Skin of body (tissue), 2 donors: ENCODE measurements around the gene CCNC. TPM values are rescaled to one million over a fixed set of nuclear protein-coding genes. Genes with fewer than 3 reads are reported as not detected.
A peak's percentile ranks its signal among the peaks of the same experiment; 100 is the strongest.
"Not testable (repeated sequence)": the region's sequence is repeated elsewhere in the genome, so short reads cannot be mapped to it uniquely, and the experiment has no call there.

Source experiments
- DNase-seq: peaks from one replicate; lab custom pipeline; 2025; lab: John Stamatoyannopoulos, UW
- total RNA-seq: library from RNA; depleted of rRNA; stranded (reverse); fragments of >200 nt; gene quantifications from one replicate; pipeline ENCODE4 v1.2.3, GENCODE V29; 2014

Gene CCNC
- total RNA-seq, 1 donor from 2014 or later = 67.6 TPM

GRCh38 chr6:99603421-99604165 is 35.1 kb upstream of the CCNC start:
- no peak for DNase-seq

- no peak for DNase-seq
These were observed 34.3 kb upstream of the CCNC start for GRCh38 chr6:99602520-99603420.

- not testable (repeated sequence) for DNase-seq
These were observed 26.2 kb upstream of the CCNC start for GRCh38 chr6:99594696-99595095.

- DNase-seq = no peak
These were observed 24.4 kb upstream of the CCNC start for GRCh38 chr6:99592900-99593299.

- DNase-seq = no peak
These were observed 23.4 kb upstream of the CCNC start for GRCh38 chr6:99591673-99592364.

GRCh38 chr6:99590728-99591672 is 22.5 kb upstream of the CCNC start:
- DNase-seq = no peak

- DNase-seq = no peak
These were observed 21.5 kb upstream of the CCNC start for GRCh38 chr6:99589907-99590493.

- DNase-seq = no peak
These were observed 20.8 kb upstream of the CCNC start for GRCh38 chr6:99589290-99589672.

GRCh38 chr6:99588618-99589289 is 20.3 kb upstream of the CCNC start:
- DNase-seq = peak; percentile 28

- DNase-seq = no peak
These were observed 19.3 kb upstream of the CCNC start for GRCh38 chr6:99587792-99588191.

- DNase-seq = no peak
These were observed 11.3 kb upstream of the CCNC start for GRCh38 chr6:99579781-99580180.

- no peak for DNase-seq
These were observed 7.2 kb upstream of the CCNC start for GRCh38 chr6:99575544-99576227.

GRCh38 chr6:99573980-99574617 is 5.6 kb upstream of the CCNC start:
- DNase-seq = no peak

- no peak for DNase-seq
These were observed 5.3 kb downstream of the CCNC start for GRCh38 chr6:99563056-99563723.

- DNase-seq = no peak
These were observed 7.8 kb downstream of the CCNC start for GRCh38 chr6:99560668-99561067.

GRCh38 chr6:99559057-99559456 is 9.4 kb downstream of the CCNC start:
- DNase-seq = no peak

GRCh38 chr6:99553888-99554287 is 14.6 kb downstream of the CCNC start:
- no peak for DNase-seq

GRCh38 chr6:99550046-99550748 is 18.3 kb downstream of the CCNC start:
- DNase-seq = no peak
